GM21367 (cell line): ENCODE data around the gene ZNF91.
"Not testable (repeated sequence)": the region's sequence is repeated elsewhere in the genome, so short reads cannot be mapped to it uniquely, and the experiment has no call there.

Experiments used
- ATAC-seq: cut with Tn5 transposase; IDR thresholded peaks from one replicate; pipeline ENCODE4 v1.9.1; 2021; ENCODE audit not compliant: unreplicated experiment

ZNF91 gene

GRCh38 chr19:23399443-23399842 is 4.2 kb upstream of the ZNF91 start:
- ATAC-seq, result no peak

GRCh38 chr19:23395722-23396117 is 449 bp upstream of the ZNF91 start:
- ATAC-seq, result not testable (repeated sequence)

DNA sequence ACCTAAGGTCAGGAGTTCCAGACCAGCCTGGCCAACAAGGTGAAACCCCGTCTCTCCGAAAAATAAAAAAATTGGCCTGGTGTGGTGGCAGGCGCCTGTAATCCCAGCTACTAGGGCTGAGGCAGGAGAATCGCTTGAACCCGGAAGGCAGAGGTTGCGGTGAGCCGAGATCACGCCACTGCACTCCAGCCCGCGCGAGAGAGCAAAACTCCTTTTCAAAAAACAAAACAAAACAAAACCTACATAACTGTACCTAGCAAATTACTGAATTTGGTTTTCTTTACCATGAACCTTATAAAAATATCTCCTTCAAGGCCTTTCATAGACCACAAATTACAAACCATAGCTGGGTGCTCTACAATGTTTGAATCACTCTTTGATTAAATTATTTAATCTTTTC is 760 bp downstream of the ZNF91 start:
- ATAC-seq, result no peak

DNA sequence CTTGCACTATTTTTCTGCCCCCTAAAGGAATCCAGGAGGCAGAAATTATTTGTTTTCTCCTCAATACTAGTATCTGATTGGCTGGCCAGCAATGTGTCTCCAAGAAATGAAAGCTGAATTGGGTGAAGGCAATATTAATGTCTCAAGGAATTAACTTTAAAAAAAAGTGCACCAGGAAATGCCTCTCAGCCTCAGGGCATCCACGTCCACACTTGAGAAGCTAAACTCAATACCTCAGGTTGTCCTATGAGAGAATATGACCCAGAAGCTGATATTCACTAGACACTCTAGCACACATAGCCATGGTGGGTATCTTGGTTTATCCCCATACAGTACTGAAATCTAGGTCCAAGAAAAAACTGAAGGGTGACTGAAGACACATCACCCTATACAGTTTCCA is 2.1 kb downstream of the ZNF91 start:
- ATAC-seq, result no peak

DNA sequence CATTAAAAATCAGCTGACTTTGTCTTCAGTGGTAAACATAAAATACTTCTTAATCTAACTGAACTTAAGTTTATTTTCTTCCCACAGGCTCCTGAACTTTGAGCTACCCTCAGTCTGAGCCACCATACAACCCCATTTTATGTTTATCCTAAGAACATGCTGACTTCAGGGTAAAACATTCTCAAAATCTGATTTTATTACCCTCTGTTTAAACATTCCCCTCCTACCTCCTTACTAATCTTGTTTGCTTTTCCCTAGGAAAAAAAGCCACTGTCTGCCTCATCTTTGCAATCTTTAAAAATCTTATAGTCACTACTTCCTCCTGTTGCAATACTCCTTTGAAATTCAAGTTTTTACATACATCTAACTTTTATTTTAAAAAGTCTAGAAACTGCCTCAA is 4.0 kb downstream of the ZNF91 start:
- no peak for ATAC-seq

DNA sequence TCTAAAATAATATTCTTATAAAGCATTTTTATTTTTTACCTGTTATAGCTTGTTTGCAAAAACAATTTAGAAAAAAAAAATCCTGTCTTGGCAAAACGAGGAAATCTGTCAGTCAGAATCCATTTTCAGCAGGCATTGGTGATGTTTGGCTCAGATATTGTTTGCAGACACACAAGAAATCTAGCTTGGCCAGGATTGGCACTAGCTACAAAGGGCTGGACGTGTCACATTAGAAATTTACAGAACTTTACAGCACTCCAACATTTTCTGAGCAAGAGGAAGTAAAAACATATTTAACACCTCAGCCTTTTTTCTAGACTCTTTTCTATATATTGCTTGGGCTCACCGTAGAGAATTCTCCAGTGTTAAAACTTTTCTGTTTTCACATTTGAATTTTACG is 9.9 kb downstream of the ZNF91 start:
- no peak for ATAC-seq

GRCh38 chr19:23384858-23385257 is 10.4 kb downstream of the ZNF91 start:
- ATAC-seq, result no peak

- ATAC-seq, result no peak
Measured at GRCh38 chr19:23384166-23384565, 11.1 kb downstream of the ZNF91 start.

- ATAC-seq, result no peak
Measured at GRCh38 chr19:23382955-23383354, 12.3 kb downstream of the ZNF91 start.

GRCh38 chr19:23381114-23381513 is 14.2 kb downstream of the ZNF91 start:
- ATAC-seq, result no peak

DNA sequence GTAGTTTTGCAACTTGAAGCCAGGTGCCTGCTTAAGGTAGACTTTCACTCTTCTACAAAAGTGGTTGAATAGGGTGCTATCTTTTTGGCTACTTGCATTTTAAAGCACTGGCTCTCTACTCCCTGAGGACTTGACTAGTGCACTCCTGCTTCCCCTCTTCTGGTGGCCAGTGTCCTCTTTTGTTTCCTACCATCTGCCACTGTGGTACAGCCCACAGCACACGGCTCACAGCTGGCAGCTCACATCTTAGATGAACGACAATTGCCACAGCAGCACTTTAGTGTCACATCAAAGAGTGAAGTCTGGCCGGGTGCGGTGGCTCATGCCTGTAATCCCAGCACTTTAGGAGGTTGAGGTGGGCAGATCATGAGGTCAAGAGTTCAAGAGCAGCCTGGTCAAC is 15.6 kb downstream of the ZNF91 start:
- not testable (repeated sequence) for ATAC-seq

DNA sequence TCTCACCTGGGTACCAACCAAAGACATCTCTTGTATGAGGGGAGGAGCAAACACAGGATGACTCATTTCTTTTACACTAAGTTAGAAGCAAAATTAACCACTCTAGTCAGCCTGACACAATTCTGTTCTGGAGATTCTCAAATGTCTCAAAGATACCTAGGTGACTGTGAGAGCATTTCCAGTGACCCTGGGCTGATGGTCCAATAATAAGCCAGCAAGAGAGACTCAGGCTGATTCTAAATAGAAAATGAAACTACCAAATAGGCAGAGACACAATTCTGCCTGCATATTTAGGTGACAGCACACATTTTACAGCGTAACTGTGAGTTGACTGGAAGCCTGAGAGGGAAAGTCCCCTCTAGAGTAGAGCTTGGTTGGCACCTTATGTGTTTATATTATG is 16.3 kb downstream of the ZNF91 start:
- no peak for ATAC-seq

- ATAC-seq, result no peak
Measured at GRCh38 chr19:23377276-23377675, 18.0 kb downstream of the ZNF91 start.

DNA sequence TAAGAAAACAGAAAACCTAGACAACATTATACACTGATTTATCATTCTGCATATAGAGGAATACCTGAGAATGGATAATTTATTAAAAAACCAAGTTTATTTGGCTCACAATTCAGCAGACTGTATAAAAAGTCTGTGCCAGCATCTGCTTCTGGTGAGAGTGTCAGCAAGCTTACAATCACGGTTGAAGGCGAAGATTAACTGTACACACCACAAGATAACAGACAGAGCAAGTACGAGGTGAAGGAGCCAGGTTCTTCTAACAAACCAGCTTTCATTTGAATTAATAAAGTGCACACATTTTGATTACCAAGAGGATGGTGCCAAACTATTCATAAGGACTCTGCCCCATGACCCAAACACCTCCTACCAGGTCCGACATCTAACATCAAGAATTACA is 28.8 kb downstream of the ZNF91 start:
- no peak for ATAC-seq

DNA sequence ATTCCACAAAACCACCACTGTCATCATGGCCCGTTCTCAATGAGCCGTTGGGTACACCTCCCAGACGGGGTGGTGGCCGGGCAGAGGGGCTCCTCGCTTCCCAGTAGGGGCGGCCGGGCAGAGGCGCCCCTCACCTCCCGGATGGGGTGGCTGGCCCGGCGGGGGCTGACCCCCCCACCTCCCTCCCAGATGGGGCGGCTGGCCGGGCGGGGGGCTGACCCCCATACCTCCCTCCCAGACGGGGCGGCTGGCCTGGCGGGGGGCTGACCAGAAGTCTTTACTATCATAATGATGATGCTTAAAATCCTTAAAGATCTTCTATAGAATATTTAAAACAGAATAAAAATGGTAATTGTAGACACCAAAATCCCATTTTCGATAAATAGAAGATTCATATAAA is 29.2 kb downstream of the ZNF91 start:
- ATAC-seq, result not testable (repeated sequence)

- ATAC-seq, result no peak
Measured at GRCh38 chr19:23365222-23365621, 30.0 kb downstream of the ZNF91 start.

DNA sequence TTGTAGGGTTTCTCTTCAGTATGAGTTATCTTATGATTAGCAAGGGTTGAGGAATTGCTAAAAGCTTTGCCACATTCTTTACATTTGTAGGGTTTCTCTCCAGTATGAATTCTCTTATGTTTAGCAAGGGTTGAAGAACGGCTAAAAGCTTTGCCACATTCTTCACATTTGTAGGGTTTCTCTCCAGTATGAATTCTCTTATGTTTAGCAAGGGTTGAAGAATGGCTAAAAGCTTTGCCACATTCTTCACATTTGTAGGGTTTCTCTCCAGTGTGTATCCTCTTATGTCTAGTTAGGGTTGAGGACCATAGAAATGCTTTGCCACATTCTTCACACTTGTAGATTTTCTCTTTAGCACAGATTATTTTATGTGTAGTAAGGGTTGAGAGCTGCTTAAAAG is 33.4 kb downstream of the ZNF91 start:
- not testable (repeated sequence) for ATAC-seq

- ATAC-seq, result no peak
Measured at GRCh38 chr19:23351806-23352205, 43.5 kb downstream of the ZNF91 start.

GRCh38 chr19:23346696-23347095 is 48.6 kb downstream of the ZNF91 start:
- ATAC-seq, result no peak

GRCh38 chr19:23345838-23346237 is 49.4 kb downstream of the ZNF91 start:
- no peak for ATAC-seq

- ATAC-seq, result no peak
Measured at GRCh38 chr19:23343434-23344010, 51.7 kb downstream of the ZNF91 start.

DNA sequence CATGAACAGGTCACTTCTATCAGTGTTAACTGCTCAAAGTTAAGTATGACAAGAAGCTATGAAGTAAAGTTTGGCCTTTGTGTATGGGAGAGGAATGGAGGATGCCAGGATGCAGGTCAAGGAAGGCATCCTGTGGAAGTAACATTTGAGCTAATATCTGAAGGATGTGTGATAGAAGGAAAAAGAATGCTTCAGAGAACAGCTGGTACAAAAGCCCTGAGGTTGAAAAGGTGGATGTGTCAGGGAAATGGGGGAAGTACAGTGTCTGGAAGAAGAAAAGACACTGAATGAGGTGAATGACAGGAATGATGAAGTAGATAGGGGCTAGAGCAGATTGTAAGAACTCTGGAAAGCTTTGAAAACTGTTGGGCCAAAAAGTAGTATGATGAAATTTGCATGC is 67.1 kb downstream of the ZNF91 start:
- ATAC-seq, result no peak

GRCh38 chr19:23321953-23322549 is 73.2 kb downstream of the ZNF91 start:
- no peak for ATAC-seq
